Pancreas (tissue), 10 donors: Measurements from ENCODE around the gene DGCR6. TPM values are rescaled to one million over a fixed set of nuclear protein-coding genes. Genes with fewer than 3 reads are reported as not detected.
"Not testable (repeated sequence)": the region's sequence is repeated elsewhere in the genome, so short reads cannot be mapped to it uniquely, and the experiment has no call there.

Source experiments
- ATAC-seq, 4 donors: fragments of 200-7000 bp; cut with Tn5 transposase; one replicate each; pipeline versions ENCODE4 v1.8.0 to v1.9.1; 2020; ENCODE audit warnings: mild to moderate bottlenecking in 4 of 4, moderate library complexity in 4 of 4
- DNase-seq, 6 donors: peaks; one replicate each; pipeline ENCODE4 v3.0.0-alpha.2; 2020
- FAIRE-seq: peaks from 2 replicates; lab custom pipeline; 2012; peaks lifted over from hg19 to GRCh38; lab: Jason Lieb, UNC
- H3K27ac ChIP-seq, 4 donors: fragments of 200-600 bp; sonication (generic); 1 replicate in 3 of 4; 2 replicates in 1 of 4; pipeline versions ENCODE4 v1.5.0 to v1.8.0; 2020
- H3K27me3 ChIP-seq, 4 donors: fragments of 200-600 bp; one replicate each; pipeline ENCODE4 v1.8.0; 2021
- H3K36me3 ChIP-seq, 3 donors: fragments of 200-600 bp; sonication (generic) in 1 of 3; one replicate each; pipeline versions ENCODE4 v1.5.0 to v1.8.0; 2020 to 2021
- H3K4me1 ChIP-seq, 3 donors: fragments of 200-600 bp; one replicate each; pipeline ENCODE4 v1.8.0; 2021
- H3K4me3 ChIP-seq, 4 donors: fragments of 200-600 bp; sonication (generic) in 2 of 4; one replicate each; pipeline versions ENCODE4 v1.5.0 to v1.8.0; 2020 to 2021
- H3K9me3 ChIP-seq, 4 donors: fragments of 200-600 bp; one replicate each; pipeline ENCODE4 v1.8.0; 2021
- WGBS, 2 donors: extraction: QIAGEN DNeasy Blood & Tissue Kit; methylation state at CpG; one replicate each; pipeline ENCODE4 v1.1.7; 2013; 5-methylcytosine and 5-hydroxymethylcytosine counted together
- intact Hi-C, 3 donors: fragments of 100-400 bp; cut with DNase I; formaldehyde crosslinking; loops; one replicate each; pipeline versions ENCODE4 v1.11.1 to v1.14.2; 2022
- polyA plus RNA-seq, 2 donors: library from polyadenylated mRNA; stranded (reverse); fragments of 200-250 nt; gene quantifications; one replicate each; pipeline ENCODE4 v1.2.3, GENCODE V29; 2013
- total RNA-seq, 6 donors: library from RNA; stranded (reverse); fragmentation: NEBNext Ultra II Directional in 4 of 6; extraction: Animal tissue kit (Norgen Biotek cat#: 25700) in 4 of 6; gene quantifications; one replicate each; pipeline versions ENCODE4 v1.2.1 to v1.2.4, GENCODE V29; 2021 to 2023
- TF ChIP-seq, protein P1 (sequence below), 4 donors: fragments of 200-600 bp; sonication (generic) in 3 of 4; IDR thresholded peaks; one replicate each; pipeline versions ENCODE4 v1.5.0 to v1.8.0; 2021; ENCODE audit warnings: antibody characterized with exemption in 4 of 4
- donor health status: healthy with polysubstance abuse.
- donor health status: DM: no; HTN: no; CAD: no; lungs with moderate emphysema.
- donor health status: DM: no; HTN: no; CAD: no.
- donor health status: control.
- donor health status: control.
- donor health status: Bipolar disorder and iron deficiency.
- donor health status: DM: yes; HTN: yes; CAD: no.
- donor health status: DM: no; HTN: no; CAD: no.
- donor health status: DM: no; HTN: no; CAD: no.
- donor health status: DM: yes; HTN: yes; CAD: no.

DGCR6 gene
- total RNA-seq, result 1 to 10 TPM in 4 of 6 donors, under 1 TPM in 2; 0.76 to 4.1 (median 1.7) TPM
- 1 to 10 TPM; 2.2 to 2.6 TPM for polyA plus RNA-seq

- H3K27ac ChIP-seq, result no peak within 1 kb of the TSS
- H3K27me3 ChIP-seq, result no peaks in the 10 kb centered on the region
- intact Hi-C loops, result no loop called here
- no peaks in the 10 kb centered on the region for H3K9me3 ChIP-seq
- FAIRE-seq, result no peak
- ATAC-seq, result peak; percentile 96 to 99 (median 96)
- WGBS, 2 donors, result 9% methylated on average over 9 of the region's 77 CpGs; no CpG with 5 or more reads in 1 of the 2 donors
- no peaks in the 10 kb centered on the region for H3K36me3 ChIP-seq
- H3K4me3 ChIP-seq, result no peak within 1 kb of the TSS
- no peaks in the 10 kb centered on the region for H3K4me1 ChIP-seq
- DNase-seq, result peak in 2 of 6 donors; percentile 5 to 11
- TF ChIP-seq, protein P1, sequence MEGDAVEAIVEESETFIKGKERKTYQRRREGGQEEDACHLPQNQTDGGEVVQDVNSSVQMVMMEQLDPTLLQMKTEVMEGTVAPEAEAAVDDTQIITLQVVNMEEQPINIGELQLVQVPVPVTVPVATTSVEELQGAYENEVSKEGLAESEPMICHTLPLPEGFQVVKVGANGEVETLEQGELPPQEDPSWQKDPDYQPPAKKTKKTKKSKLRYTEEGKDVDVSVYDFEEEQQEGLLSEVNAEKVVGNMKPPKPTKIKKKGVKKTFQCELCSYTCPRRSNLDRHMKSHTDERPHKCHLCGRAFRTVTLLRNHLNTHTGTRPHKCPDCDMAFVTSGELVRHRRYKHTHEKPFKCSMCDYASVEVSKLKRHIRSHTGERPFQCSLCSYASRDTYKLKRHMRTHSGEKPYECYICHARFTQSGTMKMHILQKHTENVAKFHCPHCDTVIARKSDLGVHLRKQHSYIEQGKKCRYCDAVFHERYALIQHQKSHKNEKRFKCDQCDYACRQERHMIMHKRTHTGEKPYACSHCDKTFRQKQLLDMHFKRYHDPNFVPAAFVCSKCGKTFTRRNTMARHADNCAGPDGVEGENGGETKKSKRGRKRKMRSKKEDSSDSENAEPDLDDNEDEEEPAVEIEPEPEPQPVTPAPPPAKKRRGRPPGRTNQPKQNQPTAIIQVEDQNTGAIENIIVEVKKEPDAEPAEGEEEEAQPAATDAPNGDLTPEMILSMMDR (IDR thresholded peaks at IDR 0.05), result no peak
Observed at GRCh38 chr22:18905540-18906409, at the start of gene DGCR6. Gene DGCR6, plus strand, starts transcription at chr22:18906320. Its CDS starts 55 bp downstream, at chr22:18906375.

- FAIRE-seq, H3K4me3 ChIP-seq, ATAC-seq, DNase-seq, intact Hi-C loops, H3K9me3 ChIP-seq, H3K27ac ChIP-seq, H3K36me3 ChIP-seq, H3K27me3 ChIP-seq, H3K4me1 ChIP-seq: not testable (repeated sequence)
- WGBS, 2 donors, result 20 to 34% methylated on average over 3 of the region's 7 CpGs
Observed at GRCh38 chr22:18859314-18859713, 46.8 kb upstream of the DGCR6 start.

DNA sequence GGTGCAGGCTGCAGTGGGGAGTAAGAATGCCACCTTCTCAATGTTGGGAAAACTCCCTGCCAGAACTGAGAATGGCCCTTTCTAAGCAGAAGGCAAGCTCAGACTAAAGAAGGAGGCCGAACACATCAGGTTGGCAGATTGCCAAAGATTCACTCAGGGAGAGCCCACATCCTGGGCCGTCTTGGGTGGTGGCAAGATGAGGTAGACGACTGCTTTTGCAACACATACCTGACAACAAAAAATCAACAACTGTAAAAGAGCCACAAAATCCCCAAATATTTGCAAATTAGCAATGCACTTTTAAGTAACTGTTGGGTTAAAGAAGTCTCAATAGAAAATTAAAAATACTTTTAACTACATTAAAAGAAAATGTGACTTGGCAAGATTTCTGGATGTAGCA is 24.9 kb upstream of the DGCR6 start:
- H3K36me3 ChIP-seq, FAIRE-seq, H3K27ac ChIP-seq, ATAC-seq, H3K9me3 ChIP-seq, H3K4me3 ChIP-seq, H3K27me3 ChIP-seq, H3K4me1 ChIP-seq, intact Hi-C loops: not testable (repeated sequence)
- 43 to 55% methylated on average over 3 of the region's 3 CpGs for WGBS, 2 donors
- peak in 1 of 6 donors; percentile 26 for DNase-seq

GRCh38 chr22:18884465-18884864 is 21.7 kb upstream of the DGCR6 start:
- intact Hi-C loops, H3K36me3 ChIP-seq, H3K4me3 ChIP-seq, H3K27me3 ChIP-seq, H3K9me3 ChIP-seq, H3K27ac ChIP-seq, H3K4me1 ChIP-seq, ATAC-seq, FAIRE-seq, DNase-seq: not testable (repeated sequence)
- WGBS, 2 donors, result 75 to 77% methylated on average over 4 of the region's 4 CpGs

DNA sequence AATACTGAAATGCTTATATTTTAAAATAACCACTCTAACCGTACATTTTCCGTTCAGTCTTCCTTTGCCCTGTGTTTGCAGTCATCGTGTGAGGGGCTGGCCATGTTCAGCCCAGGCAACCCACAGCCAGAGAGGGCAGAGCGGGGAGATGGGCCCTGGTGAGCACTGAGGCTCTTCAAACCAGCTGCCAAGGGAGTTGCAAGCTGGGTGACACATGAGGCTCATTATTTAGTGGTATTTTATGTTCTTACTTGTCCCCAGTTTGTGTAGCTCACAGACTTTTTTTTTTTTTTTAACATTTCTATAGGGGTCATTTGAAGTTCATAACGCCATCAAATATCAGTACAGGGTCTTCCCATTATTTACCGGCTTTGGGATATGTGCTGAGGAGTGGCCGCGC is 18.0 kb upstream of the DGCR6 start:
- ATAC-seq (no peak), DNase-seq (no peak), FAIRE-seq (no peak)
- TF ChIP-seq, protein P1 (IDR thresholded peaks at IDR 0.05), result no peak
- WGBS, 2 donors, result 33 to 43% methylated on average over 1 of the region's 8 CpGs
- Histone ChIP-seq H3K27me3 (no peaks in the 10 kb centered on the region), H3K9me3 (no peaks in the 10 kb centered on the region), H3K36me3 (no peaks in the 10 kb centered on the region), H3K27ac (no peak overlapping the region), H3K4me3 (no peak overlapping the region), H3K4me1 (no peaks in the 10 kb centered on the region)
- intact Hi-C loops, result no loop called here

DNA sequence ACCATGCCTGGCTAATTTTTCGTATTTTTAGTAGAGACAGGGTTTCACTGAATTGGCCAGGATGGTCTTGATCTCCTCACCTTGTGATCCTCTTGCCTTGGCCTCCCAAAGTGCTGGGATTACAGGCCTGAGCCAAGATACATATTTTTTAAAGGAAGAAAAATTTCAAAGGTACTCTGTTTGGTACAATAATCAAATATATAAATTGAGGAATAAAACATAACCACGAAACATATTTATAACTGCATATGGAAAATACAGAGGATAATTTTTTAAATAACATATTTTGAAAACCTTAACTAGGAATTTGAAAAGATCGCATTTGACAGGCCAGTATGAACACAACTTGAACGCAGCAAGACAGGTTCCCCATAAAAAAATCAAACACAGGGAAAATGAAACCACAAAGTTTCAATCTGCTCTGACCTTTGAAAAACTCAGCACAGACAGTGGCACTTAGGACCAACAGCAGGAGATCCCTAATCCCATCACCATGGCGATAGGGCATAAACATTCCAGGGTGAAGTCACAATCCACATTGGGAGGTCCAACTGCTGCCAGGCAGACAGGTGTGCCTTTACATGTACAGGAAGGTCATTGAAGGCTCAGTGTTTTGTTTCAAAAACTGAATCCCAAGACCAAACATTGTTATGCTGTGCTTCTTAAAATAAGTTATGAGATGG is 15.5 kb upstream of the DGCR6 start:
- H3K4me3 ChIP-seq, H3K27ac ChIP-seq, H3K9me3 ChIP-seq, ATAC-seq, intact Hi-C loops, H3K4me1 ChIP-seq, H3K36me3 ChIP-seq, DNase-seq, H3K27me3 ChIP-seq: not testable (repeated sequence)
- no CpG with 5 or more reads among the region's 5 CpGs for WGBS, 2 donors
- peak; percentile 99 for FAIRE-seq

DNA sequence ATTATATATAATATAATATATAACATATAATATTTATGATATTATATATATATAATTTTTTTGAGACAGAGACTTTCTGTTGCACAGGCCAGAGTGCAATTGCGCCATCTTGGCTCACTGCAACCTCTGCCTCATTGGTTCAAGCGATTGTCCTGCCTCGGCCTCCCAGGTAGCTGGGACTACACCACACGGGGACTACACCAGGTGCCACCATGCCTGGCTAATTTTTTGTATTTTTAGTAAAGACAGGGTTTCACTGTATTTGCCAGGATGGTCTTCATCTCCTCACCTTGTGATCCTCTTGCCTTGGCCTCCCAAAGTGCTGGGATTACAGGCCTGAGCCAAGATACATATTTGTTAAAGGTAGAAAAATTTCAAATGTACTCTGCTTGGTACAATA is 12.3 kb upstream of the DGCR6 start:
- DNase-seq, intact Hi-C loops, H3K4me1 ChIP-seq, H3K27me3 ChIP-seq, FAIRE-seq, H3K36me3 ChIP-seq, H3K4me3 ChIP-seq, ATAC-seq, H3K9me3 ChIP-seq, H3K27ac ChIP-seq: not testable (repeated sequence)
- no CpG with 5 or more reads among the region's 4 CpGs for WGBS, 2 donors

DNA sequence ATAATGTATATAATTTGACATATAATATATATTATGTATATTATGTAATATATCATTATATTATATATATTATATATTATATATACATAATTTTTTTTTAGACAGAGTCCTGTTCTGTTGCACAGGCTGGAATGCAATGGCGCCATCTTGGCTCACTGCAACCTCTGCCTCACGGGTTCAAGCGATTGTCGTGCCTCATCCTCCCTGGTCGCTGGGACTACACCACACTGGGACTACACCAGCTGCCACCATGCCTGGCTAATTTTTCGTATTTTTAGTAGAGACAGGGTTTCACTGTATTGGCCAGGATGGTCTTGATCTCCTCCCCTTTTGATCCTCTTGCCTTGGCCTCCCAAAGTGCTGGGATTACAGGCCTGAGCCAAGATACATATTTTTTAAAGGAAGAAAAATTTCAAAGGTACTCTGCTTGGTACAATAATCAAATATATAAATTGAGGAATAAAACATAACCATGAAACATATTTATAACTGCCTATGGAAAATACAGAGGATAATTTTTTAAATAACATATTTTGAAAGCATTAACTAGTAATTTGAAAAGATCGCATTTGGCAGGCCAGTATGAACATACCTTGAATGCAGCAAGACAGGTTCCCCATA is 10.0 kb upstream of the DGCR6 start:
- H3K4me1 ChIP-seq, intact Hi-C loops, ATAC-seq, H3K27me3 ChIP-seq, H3K9me3 ChIP-seq, H3K27ac ChIP-seq, H3K4me3 ChIP-seq, H3K36me3 ChIP-seq: not testable (repeated sequence)
- peak in 2 of 6 donors; percentile 6 to 21 for DNase-seq
- peak; percentile 100 for FAIRE-seq
- 90 to 98% methylated on average over 5 to 6 of the region's 7 CpGs for WGBS, 2 donors

- H3K36me3 ChIP-seq, H3K4me3 ChIP-seq, H3K9me3 ChIP-seq, FAIRE-seq, H3K27me3 ChIP-seq, H3K4me1 ChIP-seq, intact Hi-C loops, DNase-seq, H3K27ac ChIP-seq: not testable (repeated sequence)
- ATAC-seq, result peak in 2 of 4 donors; percentile 44 to 58
- WGBS, 2 donors, result no CpG with 5 or more reads among the region's 36 CpGs
Observed at GRCh38 chr22:18906410-18906745, 258 bp downstream of the DGCR6 start.
